ENCODE results near the gene NRCAM.

The NRCAM gene

GRCh38 chr7:108145401-108145800 is 310.8 kb downstream of the NRCAM start:
- DNase-seq = no peak

GRCh38 chr7:108144931-108145330 is 311.3 kb downstream of the NRCAM start:
- no peak for DNase-seq

DNA sequence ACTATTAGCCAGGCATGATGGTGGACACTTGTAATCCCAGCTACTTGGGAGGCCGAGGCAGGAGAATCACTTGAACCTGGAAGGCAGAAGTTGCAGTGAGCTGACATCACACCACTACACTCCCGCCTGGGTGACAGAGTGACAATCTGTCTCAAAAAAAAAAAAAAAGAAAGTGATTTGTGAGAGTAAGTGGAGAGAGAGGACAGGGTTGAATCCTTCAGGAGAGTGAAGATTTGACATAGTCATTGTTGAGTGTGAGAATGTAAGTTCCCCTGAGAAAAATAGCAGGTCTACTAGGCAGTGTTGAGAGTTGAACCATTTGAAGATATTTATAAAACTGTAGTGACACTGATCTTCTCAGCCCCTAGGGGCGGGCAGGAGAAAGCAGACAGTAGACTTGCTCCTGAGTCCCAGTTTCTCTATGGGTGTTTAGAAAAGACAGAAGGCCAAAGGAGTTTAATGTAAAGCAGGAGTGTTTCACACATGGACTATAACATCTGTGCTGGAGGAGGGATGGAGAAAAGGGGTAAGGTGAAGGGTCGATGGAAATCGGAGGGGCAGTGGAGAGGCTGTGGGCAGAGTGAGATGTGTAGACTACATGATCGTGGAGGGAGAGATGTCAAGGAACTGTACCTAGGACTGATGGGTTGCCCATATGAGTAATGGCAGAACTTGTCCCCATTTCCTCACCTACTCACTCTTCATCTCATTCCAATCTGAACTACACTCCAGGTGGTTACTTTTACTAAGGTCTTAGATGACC is 312.4 kb downstream of the NRCAM start:
- DNase-seq = no peak

GRCh38 chr7:108142675-108143259 is 313.5 kb downstream of the NRCAM start:
- DNase-seq = no peak

- no peak for DNase-seq
Measured at GRCh38 chr7:108142180-108142579, 314.1 kb downstream of the NRCAM start.

- DNase-seq = no peak
Measured at GRCh38 chr7:108140671-108141070, 315.6 kb downstream of the NRCAM start.

DNA sequence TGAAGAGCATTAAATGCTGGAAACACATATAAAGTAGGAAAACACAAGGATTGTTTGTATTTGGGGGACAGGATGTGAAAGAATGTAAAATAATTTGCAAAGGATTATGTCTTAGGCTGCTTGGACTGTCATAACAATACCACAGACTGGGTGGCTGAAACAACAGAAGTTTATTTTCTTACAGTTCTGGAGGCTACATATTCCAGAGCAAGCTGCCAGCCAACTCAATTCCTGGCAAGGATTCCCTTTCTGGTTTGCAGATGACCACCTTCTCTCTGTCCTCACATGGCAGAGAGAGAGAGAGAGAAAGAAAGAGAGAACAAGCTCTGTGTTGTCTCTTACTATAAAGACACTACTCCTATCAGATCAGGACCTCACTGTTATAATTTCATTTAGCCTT is 317.3 kb downstream of the NRCAM start:
- no peak for DNase-seq

DNA sequence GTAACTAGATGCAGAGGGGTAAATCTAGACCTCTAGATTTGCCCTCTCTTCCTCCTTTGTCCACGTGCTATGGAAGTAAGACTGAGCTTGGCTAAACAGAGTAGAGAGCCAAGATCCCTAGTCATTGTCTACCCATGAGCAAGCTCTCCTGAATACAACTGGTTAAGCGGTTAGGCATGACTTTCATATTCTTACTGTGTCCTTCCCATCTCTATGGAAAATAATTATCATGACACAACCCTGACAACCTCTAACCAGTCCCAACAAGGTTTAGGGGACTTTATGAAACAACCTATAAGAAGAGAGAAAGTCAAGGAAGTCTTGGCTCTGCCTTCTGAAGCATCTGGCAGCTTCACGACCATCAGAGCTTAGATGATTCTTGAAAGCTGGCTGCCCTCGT is 318.2 kb downstream of the NRCAM start:
- DNase-seq = no peak

DNA sequence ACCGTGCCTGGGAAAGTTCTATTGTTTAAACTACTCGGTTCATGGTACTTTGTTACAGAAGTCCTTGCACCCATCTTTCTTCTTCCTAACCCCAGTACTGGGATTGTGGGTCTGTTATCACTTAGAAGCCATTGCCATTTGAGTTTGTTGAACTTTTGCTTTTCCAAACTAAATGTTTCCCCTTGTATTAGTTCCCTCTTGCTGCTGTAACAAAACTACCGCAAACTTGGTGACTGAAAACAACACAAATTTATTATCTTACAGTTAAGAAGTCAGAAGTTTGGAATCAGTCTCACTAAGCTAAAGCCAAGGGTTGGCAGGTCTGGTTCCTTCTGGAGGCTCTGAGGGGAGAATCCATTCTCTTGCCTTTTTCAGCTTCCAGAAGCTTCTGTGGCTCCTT is 319.2 kb downstream of the NRCAM start:
- no peak for DNase-seq

- DNase-seq = no peak
Measured at GRCh38 chr7:108136191-108136688, 320.0 kb downstream of the NRCAM start.

- DNase-seq = no peak
Measured at GRCh38 chr7:108135446-108136190, 320.6 kb downstream of the NRCAM start.

DNA sequence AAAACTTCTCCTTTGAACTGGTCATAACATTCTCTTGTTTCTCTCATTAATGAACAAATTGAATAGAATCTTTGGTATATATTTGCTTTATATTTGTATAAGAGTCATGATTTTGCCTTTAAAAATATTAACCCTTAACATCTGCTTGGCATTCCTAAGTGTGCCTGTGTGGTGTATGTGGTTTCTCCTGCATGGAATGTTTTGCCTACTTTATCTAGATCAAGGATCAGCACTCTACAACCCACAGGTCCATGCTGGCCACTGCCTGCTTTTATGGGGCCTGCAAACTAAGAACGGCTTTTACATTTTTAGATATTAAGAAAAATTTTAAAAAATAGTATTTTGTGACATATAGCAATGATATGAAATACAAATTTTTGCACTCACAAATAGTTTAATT is 321.8 kb downstream of the NRCAM start:
- no peak for DNase-seq

DNA sequence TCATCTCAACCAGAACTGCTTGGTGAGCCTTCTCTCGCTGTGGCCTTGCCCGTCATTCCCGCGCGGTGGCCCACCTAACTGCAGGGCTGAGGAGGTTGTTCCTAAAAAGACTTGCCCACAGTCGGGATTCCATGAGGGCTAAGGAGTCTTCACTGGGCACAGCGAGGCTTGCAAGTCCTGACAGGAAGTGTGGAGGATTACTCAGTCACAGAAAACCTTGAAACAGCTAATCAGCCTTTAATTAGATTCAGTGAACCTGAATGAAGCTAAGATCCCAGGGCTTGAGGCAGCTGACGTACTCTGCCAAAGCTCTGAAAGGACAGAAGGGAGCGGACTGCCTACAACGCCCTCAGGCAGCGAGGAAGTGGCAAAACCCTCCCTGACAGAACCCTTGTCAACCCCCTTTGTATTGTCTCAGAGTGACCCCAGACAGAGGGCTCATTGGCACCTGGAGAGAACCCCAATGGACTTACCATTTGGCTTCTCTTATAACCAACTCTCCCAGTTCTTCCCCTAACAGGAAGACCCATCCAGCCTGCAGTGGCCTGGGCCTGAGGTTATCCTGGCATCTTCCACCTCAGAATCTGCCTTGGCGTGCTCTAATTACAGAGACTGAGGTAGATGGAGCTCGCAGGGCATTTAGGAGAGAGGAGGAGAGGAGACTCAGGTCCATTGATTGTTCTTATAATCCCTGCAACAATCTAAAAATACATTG is 323.5 kb downstream of the NRCAM start:
- DNase-seq = no peak

DNA sequence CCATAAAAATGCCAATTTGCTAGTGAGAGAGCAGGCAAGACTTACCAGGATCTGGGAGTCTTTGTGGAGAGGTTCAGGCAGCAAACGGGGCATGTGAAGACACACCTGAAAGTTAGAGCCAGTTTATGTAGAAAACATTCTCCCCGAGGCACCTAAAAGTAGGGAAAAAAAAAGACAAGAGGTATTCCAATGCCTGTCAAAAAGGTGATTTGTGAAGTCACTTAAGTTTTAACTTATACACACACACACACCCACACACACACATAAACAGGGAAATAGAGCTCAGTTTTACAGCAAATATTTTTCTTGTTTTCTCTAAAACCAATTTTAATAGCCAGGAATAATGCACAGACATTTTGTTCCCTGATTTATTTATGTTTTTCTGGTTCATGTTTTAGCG is 326.0 kb downstream of the NRCAM start, which contains the start of gene LAMB4:
TSS of gene LAMB4 (minus strand) at position 101 of the 400 bp plus-strand sequence. CDS start 7,197 bp downstream, outside the sequence.
- no peak for DNase-seq

DNA sequence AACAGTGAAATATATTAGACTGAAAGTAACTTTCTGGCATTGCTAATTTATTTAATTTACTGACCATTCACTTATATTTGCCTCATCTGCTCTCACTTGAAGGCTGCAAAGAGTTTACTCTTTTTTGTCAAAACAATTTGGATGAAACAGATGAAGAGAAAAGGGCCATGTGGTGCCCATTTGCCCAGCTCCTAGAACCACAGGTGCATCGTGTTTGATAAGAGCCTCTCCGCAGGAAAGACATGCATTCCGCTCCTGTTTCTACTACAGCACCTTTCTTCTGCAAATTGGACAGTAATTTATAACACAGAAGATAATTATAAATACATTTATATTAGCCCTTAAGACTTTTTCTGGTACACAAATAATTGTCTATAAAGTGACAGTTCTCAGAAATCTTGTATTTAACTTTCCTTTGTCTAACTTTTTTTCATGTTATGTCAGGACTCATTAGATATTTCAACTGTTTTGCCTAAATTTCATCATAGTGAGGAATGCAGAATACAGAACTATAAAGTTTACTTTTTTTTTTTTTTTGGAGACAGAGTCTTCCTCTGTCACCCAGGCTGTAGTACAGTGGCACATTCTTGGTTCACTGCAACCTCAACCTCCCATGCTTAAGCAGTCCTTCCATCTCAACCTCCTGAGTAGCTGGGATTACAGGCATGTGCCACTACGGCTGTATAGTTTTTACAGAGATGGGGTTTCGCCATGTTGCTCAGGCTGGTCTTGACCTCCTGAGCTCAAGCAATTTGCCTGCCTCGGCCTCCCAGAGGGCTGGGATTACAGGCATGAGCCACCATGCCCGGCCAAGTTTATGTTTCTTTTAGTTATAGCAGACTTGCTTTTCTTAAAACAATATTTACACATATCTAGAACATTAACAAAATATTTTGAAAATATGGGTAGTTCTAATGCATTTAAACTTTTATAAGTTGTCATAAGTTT is 326.9 kb downstream of the NRCAM start:
- DNase-seq = no peak

DNA sequence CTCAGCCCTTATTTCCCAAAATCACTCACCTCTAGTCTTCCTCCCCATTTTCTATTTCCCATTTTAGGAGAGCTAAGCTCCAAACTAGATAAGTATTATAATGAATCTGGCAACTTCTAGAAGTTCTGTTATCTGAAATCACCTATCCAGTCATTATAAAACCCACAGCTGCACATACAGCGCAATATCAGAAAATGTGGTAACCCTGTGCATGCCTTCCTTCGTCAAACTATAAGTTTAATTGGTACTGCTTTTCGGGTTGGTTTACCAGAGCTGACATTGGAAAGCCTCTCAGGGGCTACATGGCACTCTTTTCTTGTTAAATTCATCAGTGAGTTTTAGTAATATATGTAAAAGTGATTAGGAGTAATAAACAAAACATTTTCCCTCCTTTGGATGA is 327.7 kb downstream of the NRCAM start:
- no peak for DNase-seq

- no peak for DNase-seq
Measured at GRCh38 chr7:108127461-108127860, 328.8 kb downstream of the NRCAM start.

GRCh38 chr7:108124820-108125219 is 331.4 kb downstream of the NRCAM start:
- no peak for DNase-seq

DNA sequence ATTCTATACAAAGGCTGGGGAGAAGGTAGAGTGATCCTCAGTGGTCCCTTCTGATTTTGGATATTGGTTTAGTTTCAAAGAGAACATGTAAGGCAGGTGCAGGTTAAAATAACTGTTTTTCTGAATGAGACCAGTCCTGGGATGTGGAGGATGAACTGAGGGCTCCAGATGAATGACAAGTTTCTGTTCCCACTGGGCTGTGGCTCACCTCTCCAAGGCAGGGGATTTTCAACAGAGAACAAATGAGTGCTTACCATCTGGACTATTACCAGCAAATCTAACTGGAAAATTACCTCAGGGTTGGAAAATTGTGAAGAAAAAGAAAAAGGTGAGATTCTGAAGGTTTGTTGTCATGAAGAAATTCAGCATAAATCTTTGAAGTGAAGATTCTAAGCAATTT is 334.1 kb downstream of the NRCAM start:
- DNase-seq = no peak

DNA sequence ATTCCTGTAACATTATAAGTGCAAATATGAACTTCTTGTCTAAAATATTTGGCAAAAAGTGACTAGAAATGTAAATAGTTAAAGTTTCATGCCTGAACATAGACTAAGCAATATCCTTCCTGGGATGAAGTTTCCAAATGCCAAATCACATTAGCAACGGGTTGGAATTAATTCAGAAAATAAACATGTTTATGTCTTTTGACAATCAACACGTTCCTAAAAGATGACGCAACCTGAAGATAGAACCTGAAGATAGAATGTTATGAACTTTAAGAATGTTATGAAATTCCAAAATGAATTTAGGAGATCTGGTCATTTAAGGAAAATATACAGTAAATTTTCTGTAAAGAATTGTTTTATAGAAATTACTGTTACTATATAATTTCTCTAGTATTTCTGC is 335.3 kb downstream of the NRCAM start:
- no peak for DNase-seq

GRCh38 chr7:108120196-108120595 is 336.0 kb downstream of the NRCAM start:
- DNase-seq = no peak

GRCh38 chr7:108118959-108119358 is 337.3 kb downstream of the NRCAM start:
- no peak for DNase-seq
